Measurements from ENCODE around the gene NXN.
"Not testable (repeated sequence)": the region's sequence is repeated elsewhere in the genome, so short reads cannot be mapped to it uniquely, and the experiment has no call there.

NXN gene

DNA sequence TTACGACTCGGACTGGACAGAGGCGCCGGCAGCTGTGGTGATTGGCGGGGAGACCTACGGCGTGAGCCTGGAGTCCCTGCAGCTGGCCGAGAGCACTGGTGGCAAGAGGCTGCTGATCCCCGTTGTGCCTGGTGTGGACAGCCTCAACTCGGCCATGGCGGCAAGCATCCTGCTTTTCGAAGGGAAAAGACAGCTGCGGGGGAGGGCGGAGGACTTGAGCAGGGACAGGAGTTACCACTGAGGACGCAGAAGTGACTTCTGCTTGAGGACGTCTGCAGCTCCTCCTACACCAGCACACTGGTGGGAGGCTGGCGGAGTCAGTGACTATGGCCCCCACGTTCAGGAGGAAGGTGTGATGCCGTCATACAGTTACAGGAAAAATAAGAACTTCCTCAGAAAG, 187.7 kb downstream of the NXN start:
- no peak for DNase-seq

DNA sequence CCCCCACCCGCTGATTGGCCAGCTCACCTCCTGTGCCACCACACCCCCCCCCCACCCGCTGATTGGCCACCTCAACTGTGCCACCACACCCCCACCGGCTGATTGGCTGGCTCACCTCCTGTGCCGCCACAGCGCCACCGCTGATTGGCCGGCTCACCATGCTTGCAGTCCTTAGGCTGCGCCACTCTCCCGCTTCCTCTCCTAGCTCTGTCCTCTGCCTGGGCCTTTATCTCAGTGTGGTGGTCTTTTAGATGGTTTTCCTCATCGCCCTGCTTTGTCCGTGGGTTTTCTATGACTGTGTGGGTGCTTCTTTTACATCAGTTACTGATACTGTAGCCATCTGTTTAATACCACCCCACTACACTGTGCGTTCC, 188.7 kb downstream of the NXN start:
- DNase-seq, result not testable (repeated sequence)

GRCh38 chr17:789931-790873, 189.4 kb downstream of the NXN start:
- not testable (repeated sequence) for DNase-seq

GRCh38 chr17:789160-789840, 190.3 kb downstream of the NXN start:
- DNase-seq, result no peak

DNA sequence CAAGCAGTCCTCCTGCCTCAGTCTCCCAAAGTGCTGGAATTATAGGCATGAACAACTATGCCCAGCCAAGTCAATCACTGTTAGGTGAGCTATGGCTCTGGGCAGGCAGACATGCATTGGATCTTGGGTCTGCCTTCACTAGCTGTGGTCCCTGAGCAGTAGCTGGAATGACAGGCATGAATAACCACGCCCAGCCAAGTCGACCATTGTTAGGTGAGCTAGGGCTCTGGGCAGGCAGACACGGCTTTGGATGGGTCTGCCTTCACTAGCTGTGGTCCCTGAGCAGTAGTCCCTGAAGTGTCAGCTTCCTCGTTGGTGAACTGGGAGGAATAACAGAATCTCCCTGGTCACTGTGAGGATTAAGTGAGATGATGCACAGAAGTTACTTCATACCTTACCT, 191.0 kb downstream of the NXN start:
- DNase-seq, result no peak

GRCh38 chr17:787641-788221, 191.8 kb downstream of the NXN start:
- no peak for DNase-seq

DNA sequence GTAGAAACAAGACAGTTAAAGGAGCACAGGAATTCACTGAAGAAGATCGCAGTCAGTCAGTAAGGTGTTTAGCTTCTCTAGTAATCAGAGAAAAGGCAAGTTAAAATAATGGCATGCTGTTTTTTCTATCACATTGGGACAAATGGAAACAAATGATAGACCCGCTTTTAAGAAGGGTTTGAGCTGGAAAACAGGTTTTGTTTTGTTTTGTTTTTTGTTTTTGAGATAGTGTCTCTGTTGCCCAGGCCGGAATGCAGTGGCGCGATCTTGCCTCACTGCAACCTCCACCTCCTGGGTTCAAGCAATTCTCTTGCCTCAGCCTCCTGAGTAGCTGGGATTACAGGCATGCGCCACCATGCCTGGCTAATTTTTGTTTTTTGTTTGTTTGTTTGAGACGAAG, 193.7 kb downstream of the NXN start:
- not testable (repeated sequence) for DNase-seq

GRCh38 chr17:784143-784542, 195.4 kb downstream of the NXN start:
- no peak for DNase-seq

DNA sequence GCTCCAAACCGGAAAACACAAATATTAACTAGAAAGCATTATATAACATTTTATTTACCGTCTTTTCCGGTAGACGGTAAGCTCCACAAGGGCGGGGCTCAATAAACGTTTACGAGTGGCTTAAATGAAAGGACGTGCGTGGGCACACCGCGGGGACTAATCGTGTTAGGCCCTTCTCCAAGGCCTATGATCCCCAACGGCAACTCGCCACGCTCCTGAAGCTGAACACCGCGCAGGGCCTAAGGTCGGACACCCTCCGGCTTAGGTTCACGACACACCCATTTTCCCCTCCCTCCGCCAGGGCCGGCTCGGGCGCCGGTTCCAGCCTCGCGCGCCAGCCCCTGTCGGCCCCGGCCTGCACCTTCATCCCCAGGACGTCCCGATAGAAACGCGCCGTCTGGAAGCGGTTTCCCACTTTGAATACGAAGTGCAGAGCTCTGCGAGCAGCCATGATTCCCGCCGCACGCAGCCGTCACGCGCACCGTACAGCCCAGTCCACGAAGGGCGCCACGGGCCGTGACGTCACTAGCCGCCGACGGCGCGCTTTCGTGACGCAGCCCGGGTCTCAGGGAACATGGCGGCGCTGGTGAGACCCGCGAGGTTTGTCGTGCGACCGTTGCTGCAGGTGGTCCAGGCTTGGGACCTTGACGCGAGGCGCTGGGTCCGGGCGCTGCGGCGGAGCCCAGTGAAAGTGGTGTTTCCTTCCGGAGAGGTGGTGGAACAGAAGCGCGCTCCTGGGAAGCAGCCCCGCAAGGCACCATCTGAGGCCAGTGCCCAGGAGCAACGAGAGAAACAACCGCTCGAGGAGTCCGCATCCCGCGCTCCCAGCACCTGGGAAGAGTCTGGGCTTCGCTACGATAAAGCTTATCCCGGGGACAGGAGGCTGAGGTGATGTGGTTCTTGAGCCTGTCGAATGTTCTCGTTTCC, 197.5 kb downstream of the NXN start, which contains the start of the genes GLOD4 and MRM3:
GLOD4 (minus strand) TSS at position 476 of the 927 bp plus-strand sequence; CDS start at position 451, 25 bp downstream.
MRM3 (plus strand) TSS at position 549 of the 927 bp plus-strand sequence; CDS start at position 575, 26 bp downstream.
- DNase-seq, result peak; percentile 98

- DNase-seq, result no peak
Measured at GRCh38 chr17:778096-778495, 201.5 kb downstream of the NXN start.

GRCh38 chr17:774313-774584, 205.3 kb downstream of the NXN start:
- no peak for DNase-seq

DNA sequence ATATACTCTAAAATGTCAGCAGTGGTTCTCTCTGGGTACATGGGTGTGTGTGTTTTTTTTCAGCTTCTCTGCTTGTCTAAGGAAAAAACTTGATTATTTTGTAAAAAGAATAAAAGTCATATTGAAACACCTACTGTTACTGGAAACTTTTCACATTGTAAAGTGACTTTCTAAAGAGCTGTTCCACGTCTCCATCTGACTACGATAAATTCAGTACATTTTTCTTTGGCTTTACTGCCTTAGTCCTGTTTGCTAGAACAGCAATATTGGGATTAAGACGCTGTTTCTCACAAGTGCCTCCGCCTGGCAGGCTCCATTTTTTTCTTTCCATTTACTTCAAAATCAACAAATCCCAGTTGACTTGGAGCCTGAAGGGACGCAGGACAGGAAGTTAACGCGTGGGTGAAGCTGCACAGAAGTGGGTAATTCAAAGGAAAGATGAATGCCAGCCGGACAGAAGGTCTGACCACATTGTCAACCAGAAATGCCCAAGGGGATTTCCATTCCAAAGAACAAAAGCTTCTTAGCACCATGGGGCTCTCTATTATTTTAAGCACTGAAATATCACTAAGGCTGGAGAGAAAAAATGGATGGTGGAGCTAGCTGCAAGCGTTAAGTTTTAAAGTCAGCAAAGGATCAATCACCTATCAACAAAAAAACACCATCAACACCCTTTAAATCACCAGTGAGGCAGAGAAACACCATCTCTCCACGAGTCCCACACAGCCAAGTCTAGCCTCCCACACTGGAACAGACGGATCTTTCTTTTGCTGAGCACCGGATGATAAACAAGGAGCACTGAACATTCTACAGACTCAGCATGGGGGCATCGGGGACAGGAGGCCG, 205.9 kb downstream of the NXN start:
- no peak for DNase-seq

DNA sequence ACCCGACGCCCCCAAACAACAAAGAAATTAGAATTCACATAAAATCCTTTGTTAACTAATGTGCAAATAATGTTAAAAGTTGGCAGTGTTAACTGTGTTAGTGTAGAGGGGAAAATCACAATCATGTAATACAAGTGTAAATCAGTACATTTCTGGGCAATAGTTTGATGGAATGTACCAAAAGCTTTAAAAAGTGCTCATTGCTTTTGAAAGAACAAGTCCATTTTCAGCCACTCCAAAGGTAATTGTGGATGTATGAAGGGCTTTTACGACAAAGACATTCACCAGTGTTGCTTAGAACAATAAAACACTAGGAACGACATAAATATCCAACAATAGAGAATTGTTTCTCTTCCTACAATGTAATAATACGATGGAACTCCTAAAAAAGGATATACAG, 206.6 kb downstream of the NXN start:
- DNase-seq, result no peak

GRCh38 chr17:767076-767475, 212.5 kb downstream of the NXN start:
- no peak for DNase-seq

- DNase-seq, result no peak
Measured at GRCh38 chr17:760371-760770, 219.2 kb downstream of the NXN start.

DNA sequence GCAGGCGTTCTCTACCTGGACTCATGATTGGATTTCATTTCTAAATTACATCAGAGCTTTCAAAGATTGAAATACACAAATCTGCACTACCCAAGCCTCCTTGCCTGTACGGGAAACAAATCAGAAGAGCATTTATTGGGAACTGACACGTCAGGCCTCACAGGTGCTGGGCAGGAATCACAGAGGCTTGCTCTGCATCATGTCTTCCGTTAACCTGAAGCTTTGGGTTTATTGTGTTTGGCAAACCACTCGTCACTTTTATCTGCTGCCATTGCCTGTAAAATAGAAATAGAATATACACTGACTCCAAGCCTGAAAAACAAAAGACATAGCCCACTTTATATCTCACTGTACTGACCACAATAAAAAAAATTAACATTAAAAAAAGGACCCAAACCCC, 219.6 kb downstream of the NXN start:
- DNase-seq, result no peak

DNA sequence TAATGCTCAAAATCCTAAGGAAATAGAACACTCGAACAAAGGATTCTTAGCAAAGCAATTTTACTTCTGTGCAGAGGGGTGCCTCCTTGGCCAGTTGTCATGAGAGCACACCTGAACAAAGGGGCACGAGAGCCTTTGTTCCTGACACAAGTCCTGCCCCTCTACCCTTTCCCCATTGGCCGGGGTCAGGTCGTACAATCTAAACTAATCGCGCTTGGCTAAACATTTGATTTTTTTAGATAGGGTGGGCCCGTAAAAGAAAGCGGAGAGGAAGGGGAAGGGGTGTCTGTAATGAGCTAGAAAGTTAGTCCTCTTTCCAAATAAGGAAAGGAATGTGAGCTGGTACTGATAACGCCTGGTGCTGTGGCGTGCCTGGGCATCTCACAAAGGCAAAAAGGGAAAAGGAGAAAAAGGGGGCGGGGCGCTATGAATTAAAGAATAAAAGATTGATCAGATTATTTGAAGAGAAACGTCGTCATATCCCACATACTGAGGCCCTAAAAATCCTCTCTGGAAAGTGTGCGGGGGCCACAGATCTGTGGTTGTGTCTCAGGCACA, 223.5 kb downstream of the NXN start:
- DNase-seq, result not testable (repeated sequence)

GRCh38 chr17:755319-755961, 224.1 kb downstream of the NXN start:
- not testable (repeated sequence) for DNase-seq

DNA sequence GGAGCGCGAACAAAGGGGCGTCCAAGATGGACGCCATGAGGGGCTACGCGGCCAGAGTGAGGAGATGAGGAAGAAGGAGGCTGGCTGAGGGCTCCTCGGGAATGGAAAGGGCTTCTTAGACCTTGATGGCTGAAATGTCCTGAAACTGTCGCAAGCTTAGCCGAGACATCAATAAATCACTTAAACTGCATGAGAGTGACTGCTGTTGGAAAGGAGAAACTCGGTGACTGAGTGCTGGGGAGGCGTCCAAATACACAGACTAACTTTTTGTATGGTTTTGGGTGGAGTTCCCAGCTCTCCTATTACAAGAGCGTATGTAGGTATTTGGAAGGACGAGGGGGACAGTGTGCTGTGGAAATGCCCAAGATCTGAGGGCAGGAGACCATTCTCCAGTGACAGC, 226.2 kb downstream of the NXN start:
- DNase-seq, result no peak

DNA sequence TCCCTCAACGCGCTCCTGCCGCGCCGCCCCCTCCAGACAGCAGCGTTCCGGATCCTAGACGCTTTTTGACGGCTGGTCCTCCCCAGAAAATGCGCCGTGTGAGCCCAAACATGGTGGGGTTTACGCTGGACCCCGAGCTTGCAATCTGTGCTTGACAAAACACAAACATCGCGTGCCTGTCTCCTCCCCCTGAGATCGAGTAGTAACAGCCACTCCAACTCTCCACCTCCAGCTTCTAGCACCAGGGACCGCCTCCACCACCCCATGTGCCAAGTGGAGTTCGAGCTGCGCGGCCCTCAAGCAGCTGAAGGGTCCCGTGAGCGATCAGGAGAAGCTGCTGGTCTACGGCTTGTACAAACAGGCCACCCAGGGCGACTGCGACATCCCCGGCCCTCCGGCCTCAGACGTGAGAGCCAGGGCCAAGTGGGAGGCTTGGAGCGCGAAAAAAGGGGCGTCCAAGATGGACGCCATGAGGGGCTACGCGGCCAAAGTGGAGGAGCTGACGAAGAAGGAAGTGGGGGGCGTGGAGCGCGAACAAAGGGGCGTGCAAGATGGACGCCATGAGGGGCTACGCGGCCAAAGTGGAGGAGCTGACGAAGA, 226.9 kb downstream of the NXN start:
- no peak for DNase-seq

Measured in activated effector memory CD4-positive, alpha-beta T cell treated with anti-CD3 and anti-CD28 coated beads, Interleukin-2, amount 50 U/mL, for 16 hours (primary cell).